ENCODE measurements around the gene DNAH2.

Gene DNAH2

DNA sequence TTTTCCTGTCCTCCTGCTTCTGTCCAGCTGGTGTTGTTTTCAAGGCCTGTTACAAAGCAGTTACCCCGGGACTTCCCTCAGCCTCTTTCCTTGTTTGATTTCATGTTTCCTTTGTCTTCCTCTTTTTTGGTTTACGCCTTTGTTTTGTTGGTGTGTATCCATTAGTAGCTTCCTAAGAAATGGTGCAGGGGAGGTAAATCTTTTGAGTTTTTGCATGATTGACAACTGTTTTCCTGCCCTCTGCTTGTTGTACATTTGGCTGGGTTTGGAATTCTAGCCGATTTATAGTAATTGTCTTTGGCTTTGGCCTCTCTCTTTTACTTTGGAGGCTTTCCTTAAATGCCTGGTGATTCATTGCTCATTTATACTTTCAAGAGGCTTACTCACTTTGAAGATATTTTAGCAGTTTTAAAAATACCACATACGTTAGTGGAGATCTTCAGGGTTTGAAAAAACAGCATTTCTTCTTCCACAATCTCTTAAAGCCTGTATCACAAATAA, 32.8 kb downstream of the DNAH2 start:
- DNase-seq (ENCODE audit: extremely low spot score) = no peak
- POLR2A ChIA-PET = no interaction called here
- CTCF ChIA-PET = no interaction called here

DNA sequence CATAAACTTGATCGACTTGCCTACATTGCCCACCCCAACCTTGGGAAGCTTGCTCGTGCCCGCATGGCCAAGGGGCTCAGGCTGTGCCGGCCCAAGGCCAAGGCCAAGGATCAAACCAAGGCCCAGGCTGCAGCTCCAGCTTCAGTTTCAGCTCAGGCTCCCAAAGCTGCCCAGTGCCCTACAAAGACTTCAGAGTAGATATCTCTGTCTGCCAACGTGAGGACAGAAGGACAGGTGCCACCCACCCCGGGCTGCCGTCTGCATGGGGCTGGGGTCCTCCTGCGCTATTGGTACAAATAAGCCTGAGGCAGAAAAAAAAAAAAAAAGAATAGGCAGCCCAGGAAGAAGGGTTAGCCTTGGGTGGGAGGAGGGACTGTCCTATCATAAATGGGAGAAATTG, 37.1 kb downstream of the DNAH2 start:
- no peak for TF ChIP-seq LEF1 (IDR thresholded peaks at IDR 0.05; ENCODE audit: borderline replicate concordance)
- no peak for TF ChIP-seq ZNF384 (IDR thresholded peaks at IDR 0.05)
- TF ChIP-seq HDGF (IDR thresholded peaks at IDR 0.05; ENCODE audit: borderline replicate concordance) = no peak
- TF ChIP-seq CTBP1 (IDR thresholded peaks at IDR 0.05; ENCODE audit: borderline replicate concordance) = no peak
- no peak for TF ChIP-seq FOXK2 (IDR thresholded peaks at IDR 0.05)
- TF ChIP-seq FOXM1 (IDR thresholded peaks at IDR 0.05; ENCODE audit: borderline replicate concordance) = no peak
- TF ChIP-seq, protein P1, sequence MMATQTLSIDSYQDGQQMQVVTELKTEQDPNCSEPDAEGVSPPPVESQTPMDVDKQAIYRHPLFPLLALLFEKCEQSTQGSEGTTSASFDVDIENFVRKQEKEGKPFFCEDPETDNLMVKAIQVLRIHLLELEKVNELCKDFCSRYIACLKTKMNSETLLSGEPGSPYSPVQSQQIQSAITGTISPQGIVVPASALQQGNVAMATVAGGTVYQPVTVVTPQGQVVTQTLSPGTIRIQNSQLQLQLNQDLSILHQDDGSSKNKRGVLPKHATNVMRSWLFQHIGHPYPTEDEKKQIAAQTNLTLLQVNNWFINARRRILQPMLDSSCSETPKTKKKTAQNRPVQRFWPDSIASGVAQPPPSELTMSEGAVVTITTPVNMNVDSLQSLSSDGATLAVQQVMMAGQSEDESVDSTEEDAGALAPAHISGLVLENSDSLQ (IDR thresholded peaks at IDR 0.05) = no peak
- TF ChIP-seq TARDBP (IDR thresholded peaks at IDR 0.05) = no peak
- no peak for TF ChIP-seq FOXA1 (IDR thresholded peaks at IDR 0.05)
- no peak for TF ChIP-seq L3MBTL2 (conservative IDR thresholded peaks at IDR 0.05)
- TF ChIP-seq SUZ12 (IDR thresholded peaks at IDR 0.05) = no peak
- no peak for TF ChIP-seq ARNT (IDR thresholded peaks at IDR 0.05)
- TF ChIP-seq ELF4 (IDR thresholded peaks at IDR 0.05) = no peak
- no peak for TF ChIP-seq SP1 (IDR thresholded peaks at IDR 0.05)
- ChIA-PET POLR2A (no interaction called here), CTCF (interaction anchor here (0.6 to 0.7 kb wide), 2 partner anchors 10 to 399 kb away, joined by 3 to 4 read pairs; no protein-coding TSS in a partner anchor)
- no peak for DNase-seq (ENCODE audit: extremely low spot score)

More for the DNA sequence above, 32.8 kb downstream of the DNAH2 start:
- no peak for TF ChIP-seq ELF4 (IDR thresholded peaks at IDR 0.05)

DNA sequence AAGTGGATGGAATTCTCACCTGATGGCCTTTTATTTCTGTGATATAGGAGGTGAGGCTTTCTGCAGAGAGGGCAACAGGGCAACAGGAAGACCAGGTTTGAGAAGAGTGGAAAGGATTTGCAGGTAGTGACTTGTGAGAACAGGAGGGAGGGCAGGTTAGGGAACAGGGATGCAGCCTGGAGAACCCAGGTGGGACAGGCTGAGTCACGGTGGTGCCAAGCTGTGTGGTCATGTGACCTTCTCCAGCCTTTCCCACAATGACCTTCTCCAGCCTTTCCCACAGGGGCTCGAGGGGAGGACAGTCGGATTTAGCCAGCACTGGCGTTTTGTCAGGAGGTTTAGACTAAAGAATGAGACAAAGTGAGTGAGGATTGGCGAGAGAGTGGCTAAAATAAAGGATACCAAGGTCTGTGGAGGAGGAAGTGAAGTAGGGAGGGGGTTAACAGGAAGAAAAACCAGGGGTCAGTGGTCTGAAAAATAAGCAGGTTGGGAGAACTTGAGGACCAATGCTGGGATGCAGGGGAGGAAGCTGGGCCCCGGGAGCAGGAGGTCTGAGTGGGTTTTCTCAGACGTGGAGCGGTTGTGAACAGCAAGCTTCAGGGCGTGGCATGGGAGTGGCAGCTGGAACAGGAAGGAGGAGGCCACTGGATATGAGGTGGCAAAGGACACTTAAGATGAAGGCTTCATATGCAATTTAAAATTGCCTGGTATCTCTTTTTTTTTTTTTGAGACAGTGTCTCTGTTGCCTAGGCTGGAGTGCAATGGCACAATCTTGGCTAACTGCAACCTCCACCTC, 37.7 kb downstream of the DNAH2 start:
- ChIA-PET CTCF (interaction anchor here (0.6 to 0.7 kb wide), 2 partner anchors 11 to 399 kb away, joined by 3 to 4 read pairs; no protein-coding TSS in a partner anchor), POLR2A (no interaction called here)
- DNase-seq (ENCODE audit: extremely low spot score) = no peak
- no peak for TF ChIP-seq L3MBTL2 (conservative IDR thresholded peaks at IDR 0.05)
- no peak for TF ChIP-seq FOXA1 (IDR thresholded peaks at IDR 0.05)
- no peak for TF ChIP-seq LEF1 (IDR thresholded peaks at IDR 0.05; ENCODE audit: borderline replicate concordance)
- no peak for TF ChIP-seq CTBP1 (IDR thresholded peaks at IDR 0.05; ENCODE audit: borderline replicate concordance)
- TF ChIP-seq, protein P1 (IDR thresholded peaks at IDR 0.05) = no peak
- no peak for TF ChIP-seq HDGF (IDR thresholded peaks at IDR 0.05; ENCODE audit: borderline replicate concordance)
- no peak for TF ChIP-seq TARDBP (IDR thresholded peaks at IDR 0.05)
- TF ChIP-seq SUZ12 (IDR thresholded peaks at IDR 0.05) = no peak
- TF ChIP-seq NFRKB (IDR thresholded peaks at IDR 0.05) = no peak

GRCh38 chr17:7756968-7757367, 39.4 kb downstream of the DNAH2 start:
- TF ChIP-seq, protein P1 (IDR thresholded peaks at IDR 0.05) = no peak
- TF ChIP-seq CTBP1 (IDR thresholded peaks at IDR 0.05; ENCODE audit: borderline replicate concordance) (no peak), L3MBTL2 (conservative IDR thresholded peaks at IDR 0.05) (no peak), ZNF384 (IDR thresholded peaks at IDR 0.05) (no peak), BHLHE40 (IDR thresholded peaks at IDR 0.05; ENCODE audit: borderline replicate concordance) (no peak), FOXM1 (IDR thresholded peaks at IDR 0.05; ENCODE audit: borderline replicate concordance) (no peak), SP1 (IDR thresholded peaks at IDR 0.05) (no peak), FOXA1 (IDR thresholded peaks at IDR 0.05) (no peak), FOXK2 (IDR thresholded peaks at IDR 0.05) (no peak), TARDBP (IDR thresholded peaks at IDR 0.05) (no peak)
- no peak for DNase-seq (ENCODE audit: extremely low spot score)
- CTCF ChIA-PET = interaction anchor here (0.7 kb wide), 1 partner anchor 14 kb away, joined by 3 read pairs; no protein-coding TSS in a partner anchor
- POLR2A ChIA-PET = interaction anchor here (0.6 to 1.5 kb wide), 2 partner anchors 9 to 491 kb away, joined by 3 read pairs; partner anchors contain the start of gene CTC1

DNA sequence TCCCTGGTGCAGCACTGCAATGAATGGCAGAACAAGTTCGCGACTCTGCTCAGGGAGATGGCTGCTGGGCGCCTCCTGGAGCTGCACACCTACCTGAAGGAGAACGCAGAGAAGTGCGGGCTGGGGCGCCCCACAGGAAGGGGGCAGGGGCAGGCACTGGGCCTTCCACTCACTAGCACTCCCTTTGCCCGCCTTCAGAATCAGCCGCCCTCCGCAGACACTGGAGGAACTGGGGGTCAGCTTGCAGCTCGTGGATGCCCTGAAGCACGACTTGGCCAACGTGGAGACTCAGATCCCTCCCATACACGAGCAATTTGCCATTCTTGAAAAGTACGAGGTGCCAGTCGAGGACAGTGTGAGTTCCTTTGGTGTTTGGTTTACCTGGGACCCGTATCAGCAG, 46.4 kb downstream of the DNAH2 start:
- POLR2A ChIA-PET = no interaction called here
- CTCF ChIA-PET = interaction anchor here (0.6 kb wide), 1 partner anchor 22 kb away, joined by 4 read pairs; no protein-coding TSS in a partner anchor

More for the DNA sequence above, 46.4 kb downstream of the DNAH2 start:
- TF ChIP-seq TARDBP (IDR thresholded peaks at IDR 0.05) (no peak), FOXA1 (IDR thresholded peaks at IDR 0.05) (no peak), ZNF384 (IDR thresholded peaks at IDR 0.05) (no peak), BHLHE40 (IDR thresholded peaks at IDR 0.05; ENCODE audit: borderline replicate concordance) (no peak), ARNT (IDR thresholded peaks at IDR 0.05) (no peak), FOXK2 (IDR thresholded peaks at IDR 0.05) (no peak), SUZ12 (IDR thresholded peaks at IDR 0.05) (no peak), ELF4 (IDR thresholded peaks at IDR 0.05) (no peak), L3MBTL2 (conservative IDR thresholded peaks at IDR 0.05) (no peak), SP1 (IDR thresholded peaks at IDR 0.05) (no peak), HDGF (IDR thresholded peaks at IDR 0.05; ENCODE audit: borderline replicate concordance) (no peak), LEF1 (IDR thresholded peaks at IDR 0.05; ENCODE audit: borderline replicate concordance) (no peak), NFRKB (IDR thresholded peaks at IDR 0.05) (no peak), CTBP1 (IDR thresholded peaks at IDR 0.05; ENCODE audit: borderline replicate concordance) (no peak), FOXM1 (IDR thresholded peaks at IDR 0.05; ENCODE audit: borderline replicate concordance) (no peak)
- TF ChIP-seq, protein P1 (IDR thresholded peaks at IDR 0.05) = no peak
- DNase-seq (ENCODE audit: extremely low spot score) = no peak

All from HEK293T (cell line).